ENCODE measurements around the gene CMIP. TPM values are rescaled to one million over a fixed set of nuclear protein-coding genes. Genes with fewer than 3 reads are reported as not detected.

CMIP gene
- total and polyA plus RNA-seq, 10 of the 15 experiments (the other 5 are each of a cell fraction or from before 2014, with no cell fraction given): 1.2 to 43.2 (median 4.4) TPM

DNA sequence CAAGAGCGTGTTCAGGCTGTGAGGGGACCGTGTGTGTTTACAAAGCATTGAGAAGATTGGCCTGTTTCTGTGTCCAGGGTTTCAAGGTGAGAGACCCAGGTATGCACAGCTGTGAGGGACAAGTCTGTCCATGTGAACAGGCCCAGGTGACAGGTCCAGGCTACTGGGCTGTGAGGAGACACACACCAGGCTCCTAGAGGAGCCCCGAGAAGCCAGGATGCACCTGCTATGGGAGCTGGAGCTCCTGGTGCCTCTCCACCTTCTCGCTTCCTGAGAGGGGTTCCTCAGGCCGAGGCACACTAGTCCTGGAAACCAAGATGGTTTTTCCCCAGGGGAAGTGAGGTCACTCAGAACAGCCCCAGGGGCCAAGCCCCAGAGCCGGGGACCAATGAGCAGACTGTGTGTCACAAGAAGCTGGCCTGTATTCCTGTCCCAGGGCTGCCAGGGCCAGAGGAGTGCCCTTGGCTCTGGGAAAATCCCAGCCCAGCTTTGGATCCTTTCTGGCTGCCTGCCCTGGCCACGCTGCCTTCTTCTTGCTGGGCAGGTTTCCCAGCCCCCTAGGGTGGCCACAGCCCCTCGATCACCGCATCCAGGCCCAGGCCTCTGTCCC is 181.0 kb downstream of the CMIP start:
- 0 out of 2 replicates have a peak overlapping the region, but pooled peaks have one; percentile 21 for H3K9ac ChIP-seq (ENCODE audit: control insufficient read depth, insufficient read depth, low read length)
- ChIA-PET POLR2A (interaction anchor here (1.0 kb wide), 1 partner anchor 10 kb away, joined by 3 read pairs; no protein-coding TSS in a partner anchor), CTCF (interaction anchor here (0.6 to 6.2 kb wide), 7 partner anchors 9 to 654 kb away, joined by 3 to 57 read pairs (median 4); no protein-coding TSS in a partner anchor), RAD21 (ENCODE audit: unreplicated experiment) (interaction anchor here (0.9 to 4.2 kb wide), 6 partner anchors 92 to 260 kb away, joined by 3 to 27 read pairs (median 4); no protein-coding TSS in a partner anchor), SMC1A (ENCODE audit: uncharacterized antibody, unreplicated experiment) (interaction anchor here (1.3 to 3.1 kb wide), 6 partner anchors 112 to 248 kb away, joined by 3 to 10 read pairs (median 4); no protein-coding TSS in a partner anchor)
- H3K79me2 ChIP-seq (ENCODE audit: control insufficient read depth, insufficient read depth, low read length): peaks cover 1% of the 10 kb centered on the region; the same call in 1 of the 2 replicates
- H3K27me3 ChIP-seq (replicated peaks in 1 of 2; ENCODE audit: control insufficient read depth in 2 of 2, insufficient read depth in 2 of 2, low read length in 1 of 2): no peaks in the 10 kb centered on the region
- H3K4me1 ChIP-seq (ENCODE audit: control insufficient read depth, insufficient read depth, low read length): peaks cover 10% of the 10 kb centered on the region
- BruUV-seq (replicated peaks): no TSS peak
- no peaks in the 10 kb centered on the region for H4K20me1 ChIP-seq (ENCODE audit: control insufficient read depth, insufficient read depth)
- no peak overlapping the region; the same call in 1 of the 2 replicates for H3K4me3 ChIP-seq
- intact Hi-C loops (cut with micrococcal nuclease; ENCODE audit: unreplicated experiment): loop anchor here (1.0 kb wide), 1 partner anchor 94 kb away; no protein-coding TSS in a partner anchor
- H3K4me2 ChIP-seq (ENCODE audit: control insufficient read depth, insufficient read depth): no peak overlapping the region; the same call in 1 of the 2 replicates
- peak overlapping the region; percentile 27 for H3K27ac ChIP-seq (ENCODE audit: control insufficient read depth, insufficient read depth)
- no peak overlapping the region for H2AFZ ChIP-seq (ENCODE audit: control insufficient read depth, low read depth, low read length)
- H3K36me3 ChIP-seq (ENCODE audit: control insufficient read depth in 2 of 2, insufficient read depth in 2 of 2, low read length in 1 of 2): peaks cover 7 to 9% of the 10 kb centered on the region in 2 experiments; a peak in 3 of 4 replicates
- peak; percentile 67 for ATAC-seq
- FAIRE-seq: peak; percentile 65
- no peak for DNase-seq (ENCODE audit: low read depth, low spot score)
- no peaks in the 10 kb centered on the region for H3K9me3 ChIP-seq (replicated peaks; ENCODE audit: control insufficient read depth, insufficient read depth, low read length)
- WGBS (ENCODE audit: insufficient coverage, insufficient replicate concordance, low lambda C conversion rate, missing lambda C conversion rate): 78% methylated on average over 9 of the region's 9 CpGs
- in situ Hi-C loops (cut with MboI): no loop called here
- TF ChIP-seq SP1 (IDR thresholded peaks at IDR 0.05; ENCODE audit: low read depth, low read length) (no peak), EED (IDR thresholded peaks at IDR 0.05; ENCODE audit: low read depth) (peak; percentile 62), RELA (IDR thresholded peaks at IDR 0.05; ENCODE audit: borderline replicate concordance, partially characterized antibody) (no peak), ZBTB40 (IDR thresholded peaks at IDR 0.05; ENCODE audit: borderline replicate concordance) (no peak), GABPA (IDR thresholded peaks at IDR 0.05; ENCODE audit: low read depth) (0 out of 2 replicates have a peak, but pooled peaks have one; percentile 56), NFYB (IDR thresholded peaks at IDR 0.05; ENCODE audit: insufficient read depth, low read depth, low read length) (peak; percentile 51; the same call in 1 of the 2 replicates), ZNF274 (IDR thresholded peaks at IDR 0.05; ENCODE audit: insufficient read depth, insufficient read length) (no peak), TCF12 (IDR thresholded peaks at IDR 0.05; ENCODE audit: low read depth, low read length) (no peak), POLR2AphosphoS5 (IDR thresholded peaks at IDR 0.05; ENCODE audit: low read length) (no peak), RUNX3 (IDR thresholded peaks at IDR 0.05; ENCODE audit: low read length) (0 out of 2 replicates have a peak, but pooled peaks have one; percentile 12), TAF1 (IDR thresholded peaks at IDR 0.05; ENCODE audit: borderline replicate concordance, low read depth, low read length) (no peak), ELK1 (IDR thresholded peaks at IDR 0.05; ENCODE audit: low read depth, low read length) (no peak), CREM (IDR thresholded peaks at IDR 0.05; ENCODE audit: low read depth) (peak; percentile 64; the same call in 1 of the 2 replicates)
- TF ChIP-seq, protein P1, sequence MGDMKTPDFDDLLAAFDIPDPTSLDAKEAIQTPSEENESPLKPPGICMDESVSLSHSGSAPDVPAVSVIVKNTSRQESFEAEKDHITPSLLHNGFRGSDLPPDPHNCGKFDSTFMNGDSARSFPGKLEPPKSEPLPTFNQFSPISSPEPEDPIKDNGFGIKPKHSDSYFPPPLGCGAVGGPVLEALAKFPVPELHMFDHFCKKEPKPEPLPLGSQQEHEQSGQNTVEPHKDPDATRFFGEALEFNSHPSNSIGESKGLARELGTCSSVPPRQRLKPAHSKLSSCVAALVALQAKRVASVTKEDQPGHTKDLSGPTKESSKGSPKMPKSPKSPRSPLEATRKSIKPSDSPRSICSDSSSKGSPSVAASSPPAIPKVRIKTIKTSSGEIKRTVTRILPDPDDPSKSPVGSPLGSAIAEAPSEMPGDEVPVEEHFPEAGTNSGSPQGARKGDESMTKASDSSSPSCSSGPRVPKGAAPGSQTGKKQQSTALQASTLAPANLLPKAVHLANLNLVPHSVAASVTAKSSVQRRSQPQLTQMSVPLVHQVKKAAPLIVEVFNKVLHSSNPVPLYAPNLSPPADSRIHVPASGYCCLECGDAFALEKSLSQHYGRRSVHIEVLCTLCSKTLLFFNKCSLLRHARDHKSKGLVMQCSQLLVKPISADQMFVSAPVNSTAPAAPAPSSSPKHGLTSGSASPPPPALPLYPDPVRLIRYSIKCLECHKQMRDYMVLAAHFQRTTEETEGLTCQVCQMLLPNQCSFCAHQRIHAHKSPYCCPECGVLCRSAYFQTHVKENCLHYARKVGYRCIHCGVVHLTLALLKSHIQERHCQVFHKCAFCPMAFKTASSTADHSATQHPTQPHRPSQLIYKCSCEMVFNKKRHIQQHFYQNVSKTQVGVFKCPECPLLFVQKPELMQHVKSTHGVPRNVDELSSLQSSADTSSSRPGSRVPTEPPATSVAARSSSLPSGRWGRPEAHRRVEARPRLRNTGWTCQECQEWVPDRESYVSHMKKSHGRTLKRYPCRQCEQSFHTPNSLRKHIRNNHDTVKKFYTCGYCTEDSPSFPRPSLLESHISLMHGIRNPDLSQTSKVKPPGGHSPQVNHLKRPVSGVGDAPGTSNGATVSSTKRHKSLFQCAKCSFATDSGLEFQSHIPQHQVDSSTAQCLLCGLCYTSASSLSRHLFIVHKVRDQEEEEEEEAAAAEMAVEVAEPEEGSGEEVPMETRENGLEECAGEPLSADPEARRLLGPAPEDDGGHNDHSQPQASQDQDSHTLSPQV (IDR thresholded peaks at IDR 0.05): no peak

Measured in GM12878 (cell line).